ENCODE data around the gene SPRING1. TPM values are rescaled to one million over a fixed set of nuclear protein-coding genes. Genes with fewer than 3 reads are reported as not detected.
A peak's percentile ranks its signal among the peaks of the same experiment; 100 is the strongest.
"Not testable (repeated sequence)": the region's sequence is repeated elsewhere in the genome, so short reads cannot be mapped to it uniquely, and the experiment has no call there.

Gene SPRING1
- total RNA-seq, 2 donors from 2014 or later: 13.9 to 18.1 TPM

DNA sequence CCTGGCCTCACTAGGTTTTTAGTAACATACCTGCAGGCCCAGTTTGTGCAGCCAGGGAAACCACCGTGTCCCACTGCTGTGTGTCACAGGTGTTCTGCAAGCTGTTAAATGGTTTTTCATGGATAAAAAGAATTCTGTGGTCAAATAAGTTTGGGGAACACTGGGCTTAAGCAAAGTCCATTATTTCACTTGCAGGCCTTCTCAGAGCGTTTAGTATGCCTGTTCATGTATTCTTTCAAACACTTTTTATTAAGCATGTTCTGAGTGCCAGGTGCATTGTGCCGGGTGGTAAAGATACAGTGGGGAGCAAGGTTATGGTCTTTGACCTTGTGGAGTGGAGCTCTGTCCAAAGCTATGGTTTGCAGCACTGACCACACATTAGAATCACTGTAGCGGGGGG is 7.7 kb upstream of the SPRING1 start:
- intact Hi-C loops (cut with DNase I): no loop called here

DNA sequence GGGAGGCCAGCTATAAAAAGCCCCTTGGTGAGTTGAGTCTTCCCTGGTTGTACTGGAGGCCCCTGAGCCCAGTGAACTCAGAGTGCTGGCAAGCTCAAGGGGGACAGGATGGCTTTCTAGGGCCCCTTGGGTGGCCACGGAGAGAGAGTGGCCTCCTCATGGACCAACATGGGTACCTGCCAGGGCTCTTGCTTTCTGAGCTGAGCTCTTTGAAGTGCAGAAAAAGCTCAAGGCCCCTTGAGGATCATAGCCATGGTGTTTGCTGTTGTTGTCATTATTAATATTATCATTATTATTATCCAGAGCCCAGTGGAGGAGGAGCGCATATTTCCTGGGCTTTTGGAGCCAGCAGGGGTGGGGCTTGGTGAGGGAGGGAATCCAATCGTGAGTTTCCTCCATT is 6.9 kb upstream of the SPRING1 start:
- DNase-seq (ENCODE audit: low spot score): no peak
- intact Hi-C loops (cut with DNase I): no loop called here

More for the DNA sequence above, 7.7 kb upstream of the SPRING1 start:
- DNase-seq (ENCODE audit: low spot score): no peak

DNA sequence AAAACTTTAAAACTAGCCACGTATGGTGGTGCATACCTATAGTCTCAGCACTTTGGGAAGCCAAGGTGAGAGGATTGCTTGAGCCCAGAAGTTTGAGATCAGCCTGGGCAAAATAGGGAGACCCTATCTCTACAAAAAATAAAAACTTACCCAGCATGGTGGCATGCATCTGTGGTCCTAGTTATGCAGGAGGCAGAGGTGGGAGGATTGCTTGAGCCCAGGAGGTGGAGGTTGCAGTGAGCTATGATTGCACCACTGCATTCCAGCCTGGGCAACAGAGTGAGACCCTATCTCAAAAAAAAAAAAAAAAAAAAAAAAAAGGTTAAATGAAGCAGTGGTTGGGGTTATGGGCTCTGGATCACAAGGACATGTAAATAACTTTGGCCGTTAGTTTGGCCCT is 4.9 kb upstream of the SPRING1 start:
- intact Hi-C loops (cut with DNase I): not testable (repeated sequence)

GRCh38 chr12:116739381-116739887 is 1.6 kb upstream of the SPRING1 start:
- DNase-seq (ENCODE audit: low spot score): no peak
- intact Hi-C loops (cut with DNase I): no loop called here

More for the DNA sequence above, 4.9 kb upstream of the SPRING1 start:
- not testable (repeated sequence) for DNase-seq (ENCODE audit: low spot score)

DNA sequence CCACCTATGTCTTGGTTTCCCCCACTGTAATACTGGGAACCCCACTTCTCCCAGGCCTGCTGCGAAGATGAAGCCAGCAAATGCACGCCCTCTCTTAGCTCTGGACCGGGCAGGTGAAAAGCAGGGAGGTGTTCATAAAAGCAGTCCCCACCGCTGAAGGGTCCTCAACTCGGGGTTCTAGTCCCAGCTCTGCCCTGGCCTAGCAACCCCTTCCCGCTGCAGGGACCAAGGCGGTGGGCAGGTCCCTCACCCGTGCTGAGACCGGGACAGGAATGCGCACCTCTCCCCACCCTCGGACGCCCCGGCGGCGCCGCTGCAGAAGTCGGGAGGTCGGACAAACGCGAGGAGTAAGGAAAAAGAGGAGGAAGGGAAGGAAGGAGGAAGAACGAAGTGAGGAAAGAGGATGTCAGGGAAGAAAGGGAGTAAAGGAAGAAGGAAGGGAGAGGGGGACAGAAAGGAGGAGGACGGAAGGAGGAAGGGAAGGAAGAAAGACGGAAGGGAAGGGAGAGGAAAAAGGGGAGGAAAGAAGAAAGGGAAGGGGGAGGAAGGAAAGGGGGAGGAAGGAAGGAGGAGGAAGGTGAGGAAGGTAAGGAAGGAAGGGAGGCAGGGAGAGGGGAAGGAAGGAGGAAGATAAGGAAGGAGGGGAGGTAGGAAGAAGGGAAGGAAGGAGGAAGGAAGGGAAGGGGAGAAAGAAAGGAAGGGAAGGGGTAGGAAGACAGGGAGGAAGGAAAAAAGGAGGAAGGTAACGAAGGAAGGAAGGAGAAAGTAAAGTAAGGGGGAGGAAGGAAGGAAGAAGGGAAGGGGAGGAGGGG is 701 bp downstream of the SPRING1 start:
- intact Hi-C loops (cut with DNase I): no loop called here
- DNase-seq (ENCODE audit: low spot score): no peak

- DNase-seq (ENCODE audit: low spot score): no peak
- intact Hi-C loops (cut with DNase I): no loop called here
These were observed 1.8 kb downstream of the SPRING1 start for GRCh38 chr12:116735951-116736599.

DNA sequence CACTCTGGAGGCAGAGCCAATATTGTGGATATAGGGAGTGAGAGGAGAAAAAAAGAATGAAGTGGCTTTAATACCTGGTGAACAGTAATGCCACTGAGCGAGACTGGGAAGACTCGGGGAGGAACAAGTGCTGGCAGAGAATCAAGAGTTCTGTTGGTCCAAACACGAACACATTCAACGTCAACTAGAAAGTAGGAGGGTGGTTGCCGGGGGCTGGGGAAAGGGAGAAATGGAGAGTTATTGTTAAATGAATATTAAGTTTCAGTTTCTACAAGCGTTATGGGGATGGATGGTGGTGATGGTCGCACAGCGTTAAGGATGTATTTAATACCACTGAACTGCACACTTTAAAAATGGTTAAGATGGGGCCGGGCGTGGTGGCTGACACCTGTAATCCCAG is 2.8 kb downstream of the SPRING1 start:
- intact Hi-C loops (cut with DNase I): no loop called here
- DNase-seq (ENCODE audit: low spot score): no peak

DNA sequence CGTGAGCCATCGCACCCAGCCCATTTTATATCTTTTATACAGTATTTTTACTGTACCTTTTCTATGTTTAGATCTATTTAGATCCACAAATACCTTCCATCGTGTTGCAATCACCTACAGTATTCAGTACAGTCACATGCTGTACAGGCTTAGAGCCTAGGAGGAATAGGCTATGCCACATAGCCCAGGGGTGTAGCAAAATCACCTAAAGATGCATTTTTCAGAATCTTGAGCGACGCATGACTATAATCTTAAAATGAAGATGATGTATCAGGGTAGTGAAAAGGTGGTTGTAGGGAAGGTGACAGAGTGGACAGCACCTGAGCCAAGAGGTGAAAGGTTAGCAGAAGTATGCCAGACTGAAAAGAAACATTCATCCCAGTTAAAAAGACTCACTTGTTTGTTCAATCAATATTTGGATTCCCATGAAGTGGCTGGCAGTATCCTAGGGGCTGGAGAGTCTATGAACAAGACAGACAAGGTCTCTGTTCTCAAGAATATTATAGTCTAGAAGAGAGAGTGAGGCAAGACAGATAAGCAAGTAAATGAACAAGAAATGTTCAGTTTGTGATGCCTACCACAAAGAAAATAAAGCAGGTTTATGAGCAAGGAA is 3.6 kb downstream of the SPRING1 start:
- no peak for DNase-seq (ENCODE audit: low spot score)
- intact Hi-C loops (cut with DNase I): no loop called here

DNA sequence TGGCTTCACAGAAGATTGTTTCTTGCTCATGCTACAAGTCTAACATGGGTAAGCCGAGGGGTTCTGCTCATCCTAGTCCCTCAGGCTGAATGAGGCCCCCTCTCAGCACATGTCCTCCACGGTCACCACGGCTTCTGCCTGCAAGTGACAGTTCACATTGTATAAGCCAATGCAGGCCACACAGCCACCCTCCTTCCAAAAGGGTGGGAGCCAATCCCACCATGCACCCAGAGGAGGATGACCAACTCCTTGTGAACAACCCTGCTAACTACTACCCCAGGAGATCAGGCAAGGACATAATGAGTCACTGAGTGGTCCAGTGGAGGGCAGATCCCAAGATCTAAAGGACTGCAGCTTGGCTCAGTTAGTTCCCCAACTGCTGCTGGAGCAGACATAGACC is 6.1 kb downstream of the SPRING1 start:
- intact Hi-C loops (cut with DNase I): no loop called here
- DNase-seq (ENCODE audit: low spot score): no peak

GRCh38 chr12:116727891-116728290 is 10.0 kb downstream of the SPRING1 start:
- intact Hi-C loops (cut with DNase I): no loop called here
- no peak for DNase-seq (ENCODE audit: low spot score)

- DNase-seq (ENCODE audit: low spot score): no peak
- intact Hi-C loops (cut with DNase I): no loop called here
These were observed 10.6 kb downstream of the SPRING1 start for GRCh38 chr12:116727261-116727660.

- intact Hi-C loops (cut with DNase I): no loop called here
- DNase-seq (ENCODE audit: low spot score): no peak
These were observed 11.2 kb downstream of the SPRING1 start for GRCh38 chr12:116726694-116727093.

- intact Hi-C loops (cut with DNase I): no loop called here
- DNase-seq (ENCODE audit: low spot score): no peak
These were observed 15.6 kb downstream of the SPRING1 start for GRCh38 chr12:116722245-116722644.

DNA sequence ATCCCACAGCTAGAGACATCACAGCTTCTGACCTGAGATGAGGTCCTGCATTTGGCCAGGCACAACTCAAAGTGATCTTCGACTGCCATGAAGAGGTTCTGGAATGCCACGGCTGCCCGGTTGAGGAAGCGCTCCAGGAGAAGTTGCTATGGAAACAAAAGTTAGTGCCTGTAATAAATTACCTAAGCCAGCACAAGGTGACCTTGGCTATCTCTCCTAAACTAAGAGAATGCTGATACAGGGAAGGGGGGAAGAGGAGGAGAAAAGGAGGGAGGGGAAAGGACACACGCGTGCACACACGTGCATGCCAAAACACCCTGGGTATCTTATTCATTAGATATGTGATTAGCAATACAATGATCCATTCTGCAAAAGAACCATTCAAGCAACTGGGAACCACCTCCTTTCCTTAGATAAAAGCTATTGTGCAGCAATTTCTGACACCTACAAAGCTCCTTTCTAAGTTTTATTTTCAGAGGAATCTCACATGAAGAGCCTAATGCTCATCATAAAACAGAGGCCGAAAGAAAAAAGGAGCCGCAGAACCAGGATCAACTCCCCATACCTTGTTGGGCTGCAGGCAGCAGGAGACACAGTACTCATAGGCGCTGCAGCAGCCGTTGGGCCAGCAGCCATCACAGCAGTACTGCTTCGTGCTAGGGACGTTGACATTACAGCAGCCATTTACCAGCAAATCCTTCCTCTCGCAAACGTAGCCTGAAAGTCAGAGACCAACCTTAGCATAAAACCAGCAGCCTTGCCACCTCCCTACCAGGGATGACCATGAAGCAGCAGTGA is 17.9 kb downstream of the SPRING1 start:
- no peak for DNase-seq (ENCODE audit: low spot score)
- intact Hi-C loops (cut with DNase I): no loop called here

DNA sequence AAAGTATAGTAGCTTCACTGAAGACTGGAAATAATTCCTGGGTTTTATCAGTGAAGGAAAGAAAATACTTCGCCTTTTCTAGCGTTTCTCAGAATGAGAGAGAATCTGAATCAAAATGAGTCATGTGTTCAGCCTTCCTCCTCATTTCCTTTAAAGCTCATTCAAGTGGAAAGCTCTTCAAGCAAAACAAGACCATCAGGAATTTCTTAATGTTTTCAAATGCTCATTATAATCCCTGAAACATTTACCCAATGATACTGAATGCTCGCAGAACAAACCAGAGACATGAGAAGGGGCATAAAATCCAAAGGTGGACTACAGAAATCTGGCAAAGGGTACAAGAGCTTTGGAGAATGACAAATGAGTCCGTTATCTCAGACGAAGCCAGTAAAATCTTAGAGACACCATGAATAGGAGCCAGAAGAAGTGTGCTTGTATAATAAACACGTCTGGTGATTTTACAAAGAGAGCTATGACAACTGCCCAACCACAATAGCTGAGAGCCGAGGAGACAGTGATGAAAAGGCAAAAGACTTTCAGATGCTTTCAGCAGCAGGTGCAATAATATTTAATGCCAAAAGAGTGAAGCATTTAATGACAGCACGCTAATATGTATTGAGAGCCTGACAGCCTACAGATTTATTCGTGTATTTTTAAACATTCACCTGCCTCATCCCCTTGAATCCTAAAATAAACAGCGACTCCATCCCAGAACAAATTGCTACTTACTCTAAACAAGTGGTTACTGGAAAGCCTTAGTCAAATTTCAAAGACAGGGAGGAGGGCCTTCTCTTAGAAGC is 19.0 kb downstream of the SPRING1 start:
- intact Hi-C loops (cut with DNase I): no loop called here
- DNase-seq (ENCODE audit: low spot score): no peak

DNA sequence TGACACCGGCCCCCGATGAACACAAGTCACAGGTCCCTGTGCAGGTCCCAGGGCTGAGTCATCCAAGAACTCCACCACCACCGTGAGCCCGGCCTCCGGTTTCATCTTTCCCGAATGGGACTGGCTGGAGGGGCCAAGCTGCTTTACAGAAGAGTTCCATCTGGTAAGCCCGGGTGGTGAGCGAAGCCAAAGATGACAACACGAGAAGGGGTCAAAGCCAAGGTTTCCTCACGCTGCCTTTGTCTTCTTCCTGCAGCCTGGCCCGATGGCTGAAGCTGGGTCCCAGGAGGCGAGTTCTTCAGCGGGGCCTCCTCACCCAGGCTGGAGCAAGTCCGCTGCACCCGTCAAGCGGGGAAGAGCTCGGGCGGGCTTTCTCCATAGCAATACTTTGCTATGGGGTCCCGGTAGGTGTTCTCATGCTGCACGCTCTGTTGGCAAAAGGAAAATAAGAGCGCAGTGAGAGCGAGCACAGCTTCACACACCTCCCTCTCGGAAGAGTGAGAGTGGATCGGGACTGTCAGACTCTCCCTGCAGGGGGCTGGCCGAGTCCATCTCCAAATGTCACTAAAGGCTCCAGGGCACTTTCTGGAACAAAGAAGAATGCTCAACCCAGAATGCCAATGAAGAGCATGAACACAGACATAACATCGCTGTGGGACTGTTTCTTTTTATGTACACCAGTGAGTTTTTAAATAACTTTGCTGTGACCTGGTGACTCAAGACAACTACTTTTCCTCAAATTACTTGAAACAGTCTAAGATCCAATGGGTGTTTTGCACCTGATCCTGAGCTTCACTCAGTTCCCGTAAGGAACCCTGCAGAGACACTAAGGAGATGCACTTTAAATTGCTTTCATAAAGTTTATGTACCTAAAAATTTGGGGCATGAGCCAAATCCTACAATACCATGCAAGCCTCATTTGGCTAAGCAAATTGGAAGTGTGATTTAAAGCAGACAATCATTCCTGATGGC is 20.1 kb downstream of the SPRING1 start:
- peak; percentile 88 for DNase-seq (ENCODE audit: low spot score)
- intact Hi-C loops (cut with DNase I): no loop called here

DNA sequence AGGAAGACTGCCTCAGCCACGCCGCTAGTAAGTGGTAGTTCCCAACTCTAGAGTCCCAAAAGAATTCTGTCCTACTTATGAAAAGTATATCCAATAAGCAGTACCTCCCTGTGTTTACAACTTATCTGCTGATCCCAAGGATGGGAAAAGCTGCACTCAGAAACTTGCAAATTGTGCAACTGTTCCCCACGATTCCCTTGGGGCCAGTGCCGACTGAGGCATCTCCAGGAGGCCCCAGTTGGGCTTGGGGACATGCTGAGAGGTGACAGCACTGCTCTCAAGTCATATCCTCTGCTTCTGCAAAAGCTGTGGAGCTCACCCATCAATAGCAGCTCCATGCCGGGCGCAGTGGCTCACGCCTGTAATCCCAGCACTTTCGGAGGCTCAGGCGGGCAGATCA is 23.7 kb downstream of the SPRING1 start:
- intact Hi-C loops (cut with DNase I): no loop called here
- DNase-seq (ENCODE audit: low spot score): no peak

- intact Hi-C loops (cut with DNase I): no loop called here
- DNase-seq (ENCODE audit: low spot score): no peak
These were observed 24.3 kb downstream of the SPRING1 start for GRCh38 chr12:116713527-116713926.
